Fibroblast of peridontal ligament (primary cell): ENCODE data around the gene KSR1.
A peak's percentile ranks its signal among the peaks of the same experiment; 100 is the strongest.

Experiments
- DNase-seq: peaks from one replicate; pipeline ENCODE4 v3.0.0-alpha.2; 2010; ENCODE audit errors: extremely low read depth

KSR1 gene

DNA sequence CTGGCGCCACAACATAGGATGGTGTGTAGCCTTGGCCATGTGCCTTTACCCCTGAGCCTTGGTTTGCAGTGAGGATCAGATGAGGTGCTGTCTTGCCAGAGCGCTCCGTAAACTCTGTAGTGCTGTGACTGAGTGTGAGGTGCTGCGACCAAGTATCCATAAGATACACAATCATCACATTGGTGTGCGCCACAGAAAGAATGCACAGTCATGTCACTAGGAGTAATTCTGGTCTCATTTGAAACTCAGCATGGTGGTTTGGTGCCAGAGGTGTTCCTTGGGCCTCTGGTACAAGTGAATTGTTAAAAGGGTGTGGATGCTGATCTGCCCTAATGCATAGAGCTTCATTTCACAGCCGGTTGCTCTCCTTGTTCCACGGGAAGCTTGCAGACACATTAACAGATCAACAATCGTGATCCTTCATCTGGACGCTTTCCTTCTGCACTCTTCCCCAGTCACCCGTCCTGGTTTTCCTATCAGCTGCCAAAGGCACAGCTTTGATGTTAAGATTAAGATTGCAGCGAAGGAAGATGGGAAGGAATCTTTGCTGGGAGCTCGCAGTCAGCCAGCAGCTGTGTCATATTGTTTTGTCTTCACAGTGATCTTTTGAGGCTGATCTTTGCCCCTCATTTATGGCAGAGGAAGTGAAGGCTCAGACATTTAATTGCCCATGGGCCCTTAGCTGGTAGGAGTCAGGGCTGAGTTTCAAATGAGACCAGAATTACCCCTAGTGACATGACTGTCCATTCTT is 79.1 kb downstream of the KSR1 start:
- no peak for DNase-seq

DNA sequence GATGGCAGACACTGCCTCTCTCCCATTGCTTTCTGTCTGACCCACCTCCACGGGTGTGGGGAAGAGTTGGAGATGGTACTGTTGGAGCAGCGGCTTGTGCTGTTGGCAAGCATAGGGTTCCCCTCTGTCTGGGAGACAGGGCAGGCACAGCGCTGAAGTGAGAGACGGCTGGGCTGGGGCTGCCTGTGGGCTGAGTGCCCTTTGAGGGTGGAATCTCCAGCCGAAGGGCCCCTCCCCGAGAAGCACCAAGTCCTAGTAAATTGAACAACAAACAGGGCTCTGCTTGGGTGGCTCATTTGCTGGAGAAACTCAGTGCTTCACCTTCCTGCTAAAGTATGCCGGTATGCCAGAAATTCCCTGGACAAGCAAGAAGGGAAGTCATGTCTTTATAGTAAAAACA is 79.7 kb downstream of the KSR1 start:
- no peak for DNase-seq

DNA sequence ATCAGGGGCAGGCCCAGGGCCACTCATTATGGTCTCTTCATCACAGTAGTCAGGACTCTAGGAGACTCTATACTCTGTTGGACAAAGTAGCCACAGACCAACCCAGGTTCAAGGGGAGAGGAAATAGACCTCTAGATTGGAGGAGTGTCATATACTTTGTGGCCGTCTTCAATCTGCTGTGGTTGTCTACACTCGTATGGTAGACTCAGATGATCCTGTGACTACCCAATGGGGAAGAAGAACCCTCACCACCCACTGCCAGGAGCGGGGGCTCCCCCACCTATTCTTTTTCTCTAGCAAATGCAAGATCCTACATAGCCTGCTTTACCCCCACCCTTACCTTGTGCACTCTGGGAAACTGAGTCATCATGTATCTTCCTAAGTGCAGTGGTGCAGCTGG is 80.5 kb downstream of the KSR1 start:
- DNase-seq: no peak

DNA sequence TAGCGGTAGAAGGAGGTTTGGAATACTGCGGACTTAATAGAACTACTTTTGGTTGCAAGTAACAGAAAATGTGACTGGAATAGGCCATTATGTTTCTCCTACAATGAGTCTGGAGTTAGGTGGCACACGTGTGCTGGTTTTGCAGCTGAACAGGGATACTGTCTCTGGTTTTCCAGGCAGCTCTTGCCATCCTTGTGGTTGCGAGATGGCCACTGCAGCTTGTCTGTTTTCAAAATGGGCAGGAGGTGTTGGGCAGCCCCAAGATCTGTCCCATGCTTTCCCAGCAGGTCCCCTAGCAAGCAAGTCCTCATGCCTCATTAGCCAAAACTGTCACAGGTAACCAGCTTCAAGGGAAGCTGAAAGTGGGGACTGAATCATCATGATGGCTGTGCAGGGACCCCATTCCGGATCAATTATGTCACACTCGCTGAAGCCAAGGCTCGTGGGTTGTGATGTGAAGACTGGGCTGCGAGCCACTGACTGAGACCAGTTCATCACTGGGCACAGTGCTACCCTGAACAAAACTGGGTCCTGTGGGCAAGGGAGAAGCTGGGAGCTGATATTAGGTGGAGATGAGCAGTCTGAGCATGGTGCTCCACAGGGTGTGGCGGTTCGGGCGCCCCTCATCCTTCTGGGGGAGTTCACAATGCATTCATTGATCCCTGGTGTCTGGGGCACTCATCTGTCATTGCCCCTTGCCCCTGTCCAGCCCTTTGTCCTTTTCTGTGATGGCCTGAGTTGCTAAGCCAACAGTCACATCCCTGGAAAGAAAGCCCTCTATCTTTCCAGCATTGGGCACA is 82.1 kb downstream of the KSR1 start:
- no peak for DNase-seq

DNA sequence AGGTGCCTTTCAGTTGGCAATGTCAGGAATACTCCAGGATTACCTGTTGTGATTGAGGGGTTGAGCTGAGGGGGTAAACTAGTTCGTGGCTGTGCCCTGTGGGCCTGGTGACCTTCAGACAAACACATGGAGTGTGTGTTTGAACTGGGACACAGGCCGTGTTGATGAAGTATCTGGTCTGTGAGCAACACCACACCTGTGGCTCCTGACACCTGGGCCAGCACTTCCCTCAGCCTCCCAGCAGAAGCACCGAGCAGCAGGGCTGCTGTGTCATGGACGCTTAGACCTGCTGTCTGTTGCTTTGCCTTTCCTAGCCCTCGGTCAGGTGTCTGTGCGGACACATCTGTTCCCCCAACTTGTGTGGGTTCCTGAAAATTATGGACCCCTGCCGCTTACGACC is 82.9 kb downstream of the KSR1 start:
- no peak for DNase-seq

DNA sequence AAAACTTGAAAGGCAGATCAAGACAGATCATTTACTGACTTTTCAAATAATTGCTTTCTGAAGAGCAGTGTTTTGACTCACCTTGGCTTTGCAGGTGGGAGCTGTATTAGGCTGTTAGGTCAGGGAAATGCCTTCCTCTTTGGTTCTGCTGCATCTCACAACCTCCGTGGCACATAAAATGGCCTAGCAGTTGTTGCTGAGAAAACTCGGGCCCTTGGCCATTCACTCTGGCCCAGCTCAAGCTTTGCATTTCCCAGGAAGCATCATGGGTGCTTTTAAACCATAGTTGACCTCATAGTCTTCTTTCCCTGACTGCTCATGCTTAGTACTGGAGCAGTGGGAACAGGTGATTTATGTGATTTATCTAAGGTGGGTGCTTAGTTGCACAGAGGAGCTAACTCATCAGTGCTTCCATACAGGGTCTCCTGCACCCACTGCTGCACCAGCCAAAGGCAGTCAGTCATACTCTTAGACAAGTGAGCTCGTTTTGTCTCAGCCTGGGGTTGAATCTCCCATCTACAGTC is 83.6 kb downstream of the KSR1 start:
- no peak for DNase-seq

DNA sequence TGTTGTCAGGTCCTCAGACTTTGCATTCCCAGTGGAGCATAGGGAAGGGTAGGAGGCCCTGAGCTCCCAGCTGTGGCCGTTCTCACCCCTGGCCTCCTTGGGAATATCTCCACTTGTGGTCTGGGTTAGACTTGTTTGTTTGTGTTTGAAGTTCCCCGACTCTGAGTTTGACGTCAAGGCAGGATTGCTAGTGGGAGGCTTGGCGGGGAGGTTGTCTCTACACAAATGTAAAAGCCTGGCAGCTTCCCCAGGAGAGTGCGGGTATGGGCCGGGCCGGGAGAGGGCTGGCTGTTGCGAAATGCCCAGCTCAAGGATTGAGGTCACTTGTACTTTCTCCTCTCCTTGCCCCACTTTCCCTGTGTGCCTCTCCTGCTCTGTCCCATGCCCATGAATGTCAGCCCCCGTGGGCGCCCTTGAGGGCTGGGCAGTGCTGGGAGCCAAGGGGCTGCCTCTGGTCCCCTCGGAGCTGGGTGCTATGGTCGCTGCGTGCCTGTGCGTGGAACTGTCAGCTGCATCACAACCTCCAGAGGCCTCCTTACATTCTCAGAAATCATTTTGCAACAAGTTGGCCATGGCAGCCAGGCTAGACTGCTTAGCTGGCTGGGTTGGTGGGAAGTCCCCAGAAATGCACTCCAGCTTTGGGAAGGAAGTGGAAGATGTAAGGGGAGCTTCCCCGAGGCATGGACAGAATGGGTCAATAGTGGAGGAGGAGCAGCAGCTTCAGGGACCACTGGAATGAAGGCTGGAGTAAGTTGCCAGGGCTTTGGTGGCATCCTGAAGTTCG is 84.3 kb downstream of the KSR1 start:
- peak; percentile 98 for DNase-seq

DNA sequence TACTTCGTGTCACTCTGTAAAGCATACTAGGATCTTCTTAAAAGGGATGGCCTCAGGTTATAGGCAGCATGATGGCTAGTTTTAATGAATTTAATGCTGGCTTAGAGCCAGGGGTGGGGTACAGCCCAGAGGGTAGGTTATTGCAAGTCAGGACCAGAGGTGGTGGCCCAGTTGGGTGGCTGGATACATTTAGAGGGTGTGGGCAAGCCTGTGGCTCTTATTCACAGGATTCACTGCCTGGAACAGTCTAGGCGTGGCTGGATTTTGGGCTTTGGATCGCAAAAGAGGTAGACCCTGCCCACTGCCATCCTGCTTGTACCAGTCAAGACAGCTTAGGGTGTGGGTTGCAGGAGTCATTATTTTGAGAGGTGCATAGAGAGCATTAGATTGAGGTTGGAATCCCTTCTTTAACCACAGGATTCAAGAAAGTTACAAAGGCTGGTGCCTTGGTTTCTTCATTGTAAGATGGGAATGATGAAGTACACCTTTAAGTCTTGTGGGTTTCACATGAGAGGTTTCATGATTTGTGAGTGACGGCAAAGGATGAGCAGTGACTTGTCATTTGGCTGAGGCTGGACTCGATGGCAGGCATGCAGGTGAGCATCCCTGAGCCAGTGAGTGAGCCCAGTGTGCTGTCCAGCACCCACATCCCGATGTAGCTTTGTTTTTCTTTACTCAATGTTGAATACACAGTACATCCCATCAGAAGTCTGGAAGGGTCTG is 85.2 kb downstream of the KSR1 start:
- no peak for DNase-seq

DNA sequence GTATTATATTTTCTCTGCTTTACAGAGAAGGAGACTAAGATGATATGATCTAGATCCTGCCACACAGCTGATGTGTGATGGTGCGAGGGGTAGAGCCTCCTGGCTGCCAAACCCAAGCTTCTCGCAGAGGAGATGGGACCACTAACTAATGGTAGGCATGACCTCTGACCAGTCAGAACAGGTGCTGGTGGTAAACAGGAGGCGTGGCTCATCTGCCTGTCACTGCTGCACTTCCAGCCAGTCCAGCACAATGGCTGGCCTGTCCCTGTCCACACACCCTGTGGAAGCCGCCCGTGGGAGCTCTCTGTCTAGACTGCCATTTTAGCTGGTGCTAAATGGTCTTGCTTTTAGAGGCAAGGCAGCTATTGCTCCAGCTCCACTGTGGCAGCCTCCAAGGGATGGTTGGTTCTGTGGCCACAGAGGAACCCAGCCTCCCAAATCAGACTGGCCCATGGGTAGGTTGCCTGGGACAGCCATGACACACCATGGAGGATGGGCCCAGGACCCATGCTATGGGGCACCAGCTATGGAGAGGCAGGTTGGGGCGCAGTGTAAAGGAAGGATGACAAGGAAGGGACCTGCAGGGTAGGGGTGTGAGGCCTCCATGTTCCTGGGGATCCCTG is 86.7 kb downstream of the KSR1 start:
- DNase-seq: no peak

DNA sequence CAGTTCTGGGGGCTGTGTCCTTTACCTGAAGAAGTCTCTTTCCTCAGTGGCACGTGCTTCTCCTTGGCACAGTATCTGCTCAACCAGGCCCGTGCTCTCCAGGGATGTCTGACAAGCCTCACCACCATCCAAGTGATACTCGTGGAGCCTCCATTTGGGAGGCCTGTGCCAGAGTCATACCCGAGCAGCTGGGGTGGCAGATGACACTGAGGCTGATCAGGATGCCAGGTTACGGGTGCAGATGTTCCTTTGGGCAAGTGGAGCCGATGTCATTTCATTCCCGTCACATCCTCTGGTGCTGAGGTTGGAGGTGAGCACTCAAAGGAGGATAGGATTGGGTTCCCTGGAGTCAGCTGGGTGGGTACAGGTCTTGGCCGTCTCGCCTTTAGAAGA is 87.2 kb downstream of the KSR1 start:
- no peak for DNase-seq

DNA sequence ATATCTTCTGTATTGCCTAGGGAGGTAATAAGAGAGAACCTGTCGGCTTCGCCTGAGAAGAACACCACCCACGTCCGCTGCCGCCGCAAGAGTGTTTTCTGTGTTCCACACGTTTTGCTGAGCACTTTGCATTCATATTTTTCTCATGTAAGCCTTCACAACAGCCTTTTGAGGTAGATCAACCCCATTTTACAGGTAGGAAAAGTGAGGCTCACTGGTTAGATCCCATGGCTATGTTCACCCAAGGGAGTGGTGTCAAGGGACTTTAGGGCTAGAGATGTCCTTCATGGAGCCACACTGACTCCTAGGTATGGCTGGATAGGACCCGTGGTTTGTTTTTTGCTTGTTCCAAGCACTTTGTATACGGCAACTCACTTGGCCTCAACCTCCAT is 87.7 kb downstream of the KSR1 start:
- DNase-seq: no peak

DNA sequence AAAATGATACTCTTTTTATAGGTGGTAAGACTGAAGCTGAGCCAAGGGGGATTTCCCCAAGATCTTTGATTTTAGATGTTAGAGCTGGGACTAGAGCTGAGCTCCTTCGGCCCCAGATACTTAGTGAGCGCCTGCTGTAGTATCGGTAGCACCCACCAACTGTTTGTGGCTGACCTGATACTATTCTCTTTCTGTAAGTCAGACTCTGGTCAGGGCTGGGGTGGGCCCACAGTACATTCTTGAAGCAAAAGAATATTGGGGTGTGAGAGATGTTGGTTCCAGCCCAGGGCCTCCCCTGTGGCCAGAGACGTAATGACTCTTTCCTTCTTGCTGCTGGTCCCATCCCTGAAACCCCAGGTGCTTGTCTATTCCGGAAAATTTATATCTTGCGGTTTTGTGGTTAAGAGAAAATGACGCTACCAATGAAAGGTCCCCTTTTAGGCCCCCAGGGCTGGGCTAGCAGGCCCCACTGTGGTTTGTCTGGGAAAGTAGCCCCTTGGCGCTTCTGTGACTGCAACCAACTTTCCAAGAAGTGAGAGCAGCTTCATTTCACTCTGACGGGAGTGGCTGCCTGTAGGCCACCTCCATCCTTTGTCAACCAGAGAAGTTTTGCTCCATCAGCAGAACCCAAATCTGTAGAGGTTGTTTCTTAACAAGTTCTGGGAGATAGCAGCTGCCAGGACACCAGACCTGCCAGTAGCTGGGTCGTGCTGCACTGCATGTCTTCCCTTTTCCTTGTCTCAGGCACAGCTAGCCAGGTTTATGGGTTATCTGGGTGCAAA is 88.3 kb downstream of the KSR1 start:
- DNase-seq: no peak

DNA sequence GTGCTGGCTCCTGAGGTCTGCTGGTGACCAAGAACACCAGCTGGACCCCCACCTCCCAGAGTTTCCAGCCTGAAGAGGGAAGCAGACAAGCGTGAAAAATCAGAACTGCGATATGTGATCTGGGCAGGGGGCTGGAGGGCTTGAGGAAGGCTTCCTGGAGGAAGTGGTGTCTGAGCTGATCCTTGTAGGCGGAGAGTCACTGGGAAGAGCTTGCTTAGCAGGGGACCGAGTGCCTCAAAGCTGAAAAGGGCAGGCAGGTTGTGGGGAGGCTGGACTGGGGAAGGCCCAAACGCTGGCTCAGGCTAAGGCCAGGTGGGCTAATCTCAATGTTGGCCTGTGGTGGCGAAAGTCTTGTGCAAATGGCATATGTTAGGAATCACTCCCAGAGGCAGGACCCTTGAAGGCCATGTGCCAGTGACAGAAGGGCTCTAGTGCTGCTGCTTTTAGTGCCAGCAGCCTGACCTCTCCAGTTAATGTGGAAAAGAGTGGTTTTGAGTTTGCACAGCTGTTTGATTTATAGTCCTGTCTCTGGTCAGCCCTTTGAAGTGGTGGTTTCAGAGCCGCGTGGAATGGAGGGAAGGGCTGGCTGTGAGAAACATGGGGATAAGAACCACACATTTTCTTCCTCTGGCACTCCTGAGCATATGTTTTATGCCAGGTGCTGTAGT is 89.4 kb downstream of the KSR1 start:
- DNase-seq: no peak

DNA sequence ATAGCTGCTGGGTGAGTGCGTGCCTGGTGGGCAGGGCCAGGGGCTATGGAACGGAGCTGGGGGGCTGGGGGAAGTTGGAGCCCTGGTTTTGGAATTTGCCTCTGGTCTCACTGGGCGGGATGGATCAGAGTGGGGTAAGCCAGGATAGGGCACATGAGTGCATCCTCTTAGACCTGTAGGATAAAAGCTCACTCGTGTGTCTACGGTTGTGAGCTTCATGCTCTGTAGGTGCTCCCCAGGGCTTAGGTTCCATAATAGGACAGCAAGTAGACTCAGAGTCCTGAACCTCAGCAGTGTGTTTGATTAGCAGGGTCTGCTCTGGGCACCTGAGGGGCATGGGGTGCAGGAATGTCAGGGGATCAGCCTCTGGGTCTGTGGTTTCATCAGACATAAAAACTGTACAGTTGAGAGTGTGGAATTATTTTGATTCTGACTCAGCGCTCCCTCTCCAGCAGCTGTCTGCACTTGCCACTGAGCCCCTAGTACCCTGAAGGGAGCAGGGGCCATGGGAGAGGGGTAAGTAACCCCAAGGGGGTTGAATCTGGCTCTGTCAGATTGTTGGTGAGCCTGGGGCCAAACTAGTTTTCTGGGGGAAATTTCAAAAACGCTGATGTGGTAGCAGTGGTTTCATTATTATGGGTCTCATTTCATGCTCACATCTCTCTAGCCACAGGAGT is 90.5 kb downstream of the KSR1 start:
- no peak for DNase-seq

DNA sequence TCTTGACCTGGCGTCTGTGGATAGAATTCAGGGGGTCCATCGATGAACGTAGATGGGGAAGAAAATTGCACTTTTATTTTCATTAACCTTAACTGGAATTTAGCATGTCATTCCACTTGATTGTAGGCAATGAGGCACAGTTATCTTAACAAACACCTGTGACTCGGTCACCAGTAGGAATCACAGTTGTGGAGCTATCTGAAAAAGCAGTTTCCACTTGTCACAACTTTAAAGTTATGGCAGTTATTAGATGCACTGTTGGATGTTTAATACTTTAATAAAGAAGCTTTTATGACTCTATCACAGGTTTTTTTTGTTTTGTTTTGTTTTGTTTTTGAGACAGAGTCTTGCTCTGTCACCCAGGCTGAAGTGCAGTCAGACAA is 91.0 kb downstream of the KSR1 start:
- no peak for DNase-seq

DNA sequence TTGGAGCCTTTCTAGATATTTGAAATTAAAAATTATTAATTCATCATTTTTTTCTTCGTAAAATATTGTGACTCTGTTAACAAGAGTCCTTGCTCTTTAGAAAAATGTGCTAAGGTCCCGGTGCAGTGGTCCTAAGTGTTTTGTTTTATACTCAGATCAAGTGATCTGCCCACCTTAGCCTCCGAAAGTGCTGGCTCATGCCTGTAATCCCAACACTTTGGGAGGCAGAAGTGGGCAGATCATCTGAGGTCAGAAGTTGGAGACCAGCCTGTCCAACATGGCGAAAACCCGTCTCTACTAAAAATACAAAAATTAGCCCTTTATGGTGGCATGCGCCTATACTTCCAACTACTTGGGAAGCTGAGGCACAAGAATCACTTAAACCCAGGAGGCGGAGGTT is 92.1 kb downstream of the KSR1 start:
- DNase-seq: no peak

DNA sequence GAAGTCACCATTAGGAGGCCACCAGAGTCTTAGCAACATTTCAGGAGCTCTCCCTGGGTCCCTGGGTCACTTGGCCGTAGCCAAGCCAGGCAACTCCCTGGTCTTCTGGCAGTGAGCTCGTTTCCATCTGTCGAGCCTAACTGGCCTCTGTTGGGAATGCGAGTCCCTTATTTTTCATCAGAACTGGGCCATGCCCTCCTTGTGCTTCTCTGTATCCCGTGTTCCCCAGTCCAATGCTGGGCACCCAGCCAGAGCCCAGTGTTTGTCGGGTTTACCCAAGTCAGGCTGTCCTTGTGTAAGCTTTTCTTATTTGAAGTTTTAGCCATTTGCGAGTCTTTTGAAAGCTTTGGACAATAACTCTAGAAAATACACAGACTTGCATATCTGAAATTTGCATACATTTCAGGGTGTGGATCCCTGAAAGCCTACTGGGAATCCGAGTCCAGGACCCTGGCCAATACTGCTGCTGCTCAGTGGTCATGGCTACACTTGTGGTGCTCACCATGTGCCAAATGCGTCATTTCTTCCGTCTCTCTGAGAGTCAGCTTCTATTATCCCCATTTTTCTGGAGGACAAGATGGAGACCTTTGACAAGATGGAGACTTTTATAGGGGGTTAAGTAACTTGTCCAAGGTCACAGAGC is 93.1 kb downstream of the KSR1 start:
- no peak for DNase-seq

DNA sequence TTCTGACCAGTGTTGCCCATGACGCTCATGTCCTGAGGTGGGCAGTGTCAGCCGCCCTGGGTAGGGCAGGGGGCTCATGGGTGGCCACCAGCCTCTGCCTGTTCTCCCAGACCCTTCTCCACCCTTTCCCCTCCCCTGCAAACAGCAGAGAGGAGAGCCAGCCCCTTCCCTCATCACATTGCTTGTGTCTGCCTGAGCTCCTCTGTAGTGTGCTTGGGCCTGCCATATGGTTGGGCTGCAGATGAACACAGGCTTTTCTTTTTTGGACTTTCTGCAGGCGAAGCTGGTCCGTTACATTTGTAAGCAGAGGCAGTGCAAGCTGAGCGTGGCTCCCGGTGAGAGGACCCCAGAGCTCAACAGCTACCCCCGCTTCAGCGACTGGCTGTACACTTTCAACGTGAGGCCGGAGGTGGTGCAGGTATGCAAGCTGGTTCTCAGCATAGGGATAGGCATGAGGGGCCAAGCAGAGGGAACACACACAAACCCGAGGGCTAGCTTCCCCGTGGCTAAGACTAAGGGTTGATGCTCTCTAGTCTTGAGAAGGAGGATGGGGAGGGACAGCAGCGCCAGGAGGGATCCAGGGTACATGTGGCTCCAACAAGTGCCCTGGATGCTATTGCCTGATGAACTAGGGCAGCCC is 94.2 kb downstream of the KSR1 start:
- DNase-seq: no peak
